H9 (cell line): ENCODE results near the gene DNAJC9. TPM values are rescaled to one million over a fixed set of nuclear protein-coding genes. Genes with fewer than 3 reads are reported as not detected.

Experiments used
- DNase-seq: peaks from one replicate; pipeline ENCODE4 v3.0.0-alpha.2; 2017
- H2AFZ ChIP-seq: one replicate; pipeline ENCODE4 v1.6.1; 2013; ENCODE audit warnings: mild to moderate bottlenecking, low read length, control low read depth, moderate library complexity
- H2AK5ac ChIP-seq: 2 replicates; pipeline ENCODE4 v1.6.1; 2013; ENCODE audit warnings: low read length, control low read depth, mixed read lengths; ENCODE audit not compliant: insufficient read length
- H2BK120ac ChIP-seq: one replicate; pipeline ENCODE4 v1.6.1; 2013; ENCODE audit warnings: low read depth, mild to moderate bottlenecking, low read length, control low read depth, inconsistent platforms; ENCODE audit not compliant: poor library complexity, severe bottlenecking
- H2BK12ac ChIP-seq: 2 replicates; pipeline ENCODE4 v1.6.1; 2013; ENCODE audit warnings: low read length, control low read depth, mixed read lengths, low read depth; ENCODE audit not compliant: insufficient read length
- H2BK15ac ChIP-seq: 2 replicates; pipeline ENCODE4 v1.6.1; 2013; ENCODE audit warnings: low read depth, low read length, control low read depth
- H2BK20ac ChIP-seq: one replicate; pipeline ENCODE4 v1.6.1; 2013; ENCODE audit warnings: low read depth, mild to moderate bottlenecking, low read length, control low read depth, inconsistent platforms; ENCODE audit not compliant: poor library complexity, severe bottlenecking
- H2BK5ac ChIP-seq: 2 replicates; pipeline ENCODE4 v1.6.1; 2013; ENCODE audit warnings: low read length, control low read depth, mixed read lengths; ENCODE audit not compliant: insufficient read length
- H3K14ac ChIP-seq: 2 replicates; pipeline ENCODE4 v1.6.1; 2013; ENCODE audit warnings: low read length, control low read depth; ENCODE audit not compliant: insufficient read depth
- H3K18ac ChIP-seq: 2 replicates; pipeline ENCODE4 v1.6.1; 2013; ENCODE audit warnings: low read depth, mild to moderate bottlenecking, mixed read lengths, low read length, control low read depth; ENCODE audit not compliant: insufficient read length
- H3K23ac ChIP-seq: 2 replicates; pipeline ENCODE4 v1.6.1; 2013; ENCODE audit warnings: low read length, control low read depth, mixed read lengths, low read depth; ENCODE audit not compliant: insufficient read length
- H3K23me2 ChIP-seq: 2 replicates; pipeline ENCODE4 v1.6.1; 2013; ENCODE audit warnings: low read depth, mild to moderate bottlenecking, mixed read lengths, low read length, control low read depth; ENCODE audit not compliant: insufficient read length, poor library complexity, severe bottlenecking
- H3K27ac ChIP-seq: 2 replicates; pipeline ENCODE4 v1.5.1; 2013; ENCODE audit warnings: low read length, control low read depth, mixed read lengths, low read depth; ENCODE audit not compliant: insufficient read length
- H3K27me3 ChIP-seq: 2 replicates; pipeline ENCODE4 v1.6.1; 2013; ENCODE audit warnings: low read length, control low read depth, inconsistent platforms; ENCODE audit not compliant: insufficient read depth
- H3K4ac ChIP-seq: 2 replicates; pipeline ENCODE4 v1.6.1; 2013; ENCODE audit warnings: low read depth, mild to moderate bottlenecking, control low read depth, inconsistent platforms, low read length, moderate library complexity
- H3K4me1 ChIP-seq: 2 replicates; pipeline ENCODE4 v1.6.1; 2013; ENCODE audit warnings: low read length, control low read depth, inconsistent platforms; ENCODE audit not compliant: insufficient read depth
- H3K4me2 ChIP-seq: 2 replicates; pipeline ENCODE4 v1.6.1; 2013; ENCODE audit warnings: low read length, control low read depth, mixed read lengths; ENCODE audit not compliant: insufficient read length, insufficient read depth
- H3K56ac ChIP-seq: 2 replicates; pipeline ENCODE4 v1.6.1; 2013; ENCODE audit warnings: low read depth, mild to moderate bottlenecking, mixed read lengths, low read length, control low read depth; ENCODE audit not compliant: insufficient read length
- H3K79me1 ChIP-seq: 2 replicates; pipeline ENCODE4 v1.6.1; 2013; ENCODE audit warnings: low read depth, mild to moderate bottlenecking, moderate library complexity, low read length, control low read depth, inconsistent platforms; ENCODE audit not compliant: insufficient read depth, poor library complexity, severe bottlenecking
- H3K79me2 ChIP-seq: 2 replicates; pipeline ENCODE4 v1.6.1; 2013; ENCODE audit warnings: low read length, control low read depth, inconsistent platforms; ENCODE audit not compliant: insufficient read depth
- H3K9ac ChIP-seq: 2 replicates; pipeline ENCODE4 v1.6.1; 2013; ENCODE audit warnings: low read length, control low read depth, mixed read lengths; ENCODE audit not compliant: insufficient read length; ENCODE audit errors: extremely low read depth
- H3K9me3 ChIP-seq: one replicate; pipeline ENCODE4 v1.6.1; 2013; ENCODE audit warnings: low read depth, low read length, inconsistent platforms; ENCODE audit not compliant: control insufficient read depth
- H3T11ph ChIP-seq: one replicate; pipeline ENCODE4 v1.6.1; 2013; ENCODE audit warnings: mild to moderate bottlenecking, low read length, control low read depth, inconsistent platforms
- H4K20me1 ChIP-seq: one replicate; pipeline ENCODE4 v1.6.1; 2013; ENCODE audit not compliant: control insufficient read depth, insufficient read length, insufficient read depth
- H4K5ac ChIP-seq: 2 replicates; pipeline ENCODE4 v1.6.1; 2013; ENCODE audit warnings: low read depth, mild to moderate bottlenecking, mixed read lengths, low read length, control low read depth; ENCODE audit not compliant: insufficient read length
- H4K8ac ChIP-seq: replicated peaks from 2 replicates; pipeline ENCODE4 v1.6.1; 2013; ENCODE audit warnings: low read length, control low read depth, mixed read lengths, low read depth; ENCODE audit not compliant: insufficient read length
- H4K91ac ChIP-seq: 2 replicates; pipeline ENCODE4 v1.6.1; 2013; ENCODE audit warnings: low read depth, mild to moderate bottlenecking, moderate library complexity, mixed read lengths, low read length, control low read depth; ENCODE audit not compliant: insufficient read length
- H3K27ac Mint-ChIP-seq, 3 experiments: 2 replicates in 2 of 3; 3 replicates in 1 of 3; pipeline ENCODE4 v1.8.0; 2020 to 2021; ENCODE audit warnings: mixed read lengths in 3 of 3, mild to moderate bottlenecking in 1 of 3, moderate library complexity in 1 of 3
- H3K27me3 Mint-ChIP-seq: 2 replicates; pipeline ENCODE4 v1.8.0; 2021; ENCODE audit warnings: low read depth, mild to moderate bottlenecking, moderate library complexity, mixed read lengths
- H3K36me3 Mint-ChIP-seq, 3 experiments: 2 replicates in 2 of 3; 3 replicates in 1 of 3; pipeline ENCODE4 v1.8.0; 2020 to 2021; ENCODE audit warnings: low read depth in 3 of 3, mixed read lengths in 3 of 3; ENCODE audit not compliant: insufficient read depth in 1 of 3
- H3K4me1 Mint-ChIP-seq, 2 experiments: 2 replicates each; pipeline ENCODE4 v1.8.0; 2020; ENCODE audit warnings: mixed read lengths in 2 of 2
- H3K4me3 Mint-ChIP-seq, 2 experiments: 2 replicates in 1 of 2; 3 replicates in 1 of 2; pipeline ENCODE4 v1.8.0; 2020 to 2021; ENCODE audit warnings: mild to moderate bottlenecking in 2 of 2, mixed read lengths in 2 of 2, moderate library complexity in 1 of 2
- H3K9me3 Mint-ChIP-seq, 2 experiments: 2 replicates in 1 of 2; 3 replicates in 1 of 2; pipeline ENCODE4 v1.8.0; 2020; ENCODE audit warnings: mild to moderate bottlenecking in 2 of 2, mixed read lengths in 2 of 2, moderate library complexity in 1 of 2
- total RNA-seq: library from RNA; stranded (reverse); gene quantifications from 2 replicates; pipeline ENCODE4 v1.2.1, GENCODE V29; 2021
- TF ChIP-seq, protein P1 (sequence below): fragments of 200-600 bp; sonication (generic); conservative IDR thresholded peaks from 3 replicates; pipeline ENCODE4 v1.8.0; 2021; ENCODE audit warnings: antibody characterized with exemption, mild to moderate bottlenecking

The DNAJC9 gene
- total RNA-seq, 1 experiment from 2014 or later = 45.7 TPM

GRCh38 chr10:73219384-73219783, 27.7 kb downstream of the DNAJC9 start:
- Histone ChIP-seq H3K23me2 (no peaks in the 10 kb centered on the region), H2BK20ac (no peak overlapping the region), H4K20me1 (no peaks in the 10 kb centered on the region), H3K9me3 (no peaks in the 10 kb centered on the region), H2AK5ac (no peak overlapping the region), H3K56ac (no peak overlapping the region), H3K18ac (no peak overlapping the region), H4K5ac (no peak overlapping the region), H2BK15ac (no peak overlapping the region), H3T11ph (no peak overlapping the region), H3K4ac (no peak overlapping the region), H4K8ac (no peak overlapping the region), H3K27me3 (no peaks in the 10 kb centered on the region), H3K79me2 (no peaks in the 10 kb centered on the region; the same call in 1 of the 2 replicates), H3K14ac (no peak overlapping the region), H3K23ac (no peak overlapping the region), H3K4me2 (no peak overlapping the region), H3K27ac (no peak overlapping the region), H2BK5ac (no peak overlapping the region), H2AFZ (no peak overlapping the region), H3K4me1 (no peaks in the 10 kb centered on the region), H3K79me1 (no peaks in the 10 kb centered on the region), H4K91ac (no peak overlapping the region), H2BK120ac (no peak overlapping the region), H3K9ac (no peak overlapping the region), H2BK12ac (no peak overlapping the region)
- Mint-ChIP-seq H3K4me1 (no peaks in the 10 kb centered on the region), H3K9me3 (no peaks in the 10 kb centered on the region), H3K4me3 (no peak overlapping the region), H3K27me3 (no peaks in the 10 kb centered on the region), H3K27ac (no peak overlapping the region), H3K36me3 (peaks cover 0 to 11% (median 10%) of the 10 kb centered on the region in 3 experiments; a peak in 5 of 7 replicates)
- DNase-seq = no peak
- TF ChIP-seq, protein P1, sequence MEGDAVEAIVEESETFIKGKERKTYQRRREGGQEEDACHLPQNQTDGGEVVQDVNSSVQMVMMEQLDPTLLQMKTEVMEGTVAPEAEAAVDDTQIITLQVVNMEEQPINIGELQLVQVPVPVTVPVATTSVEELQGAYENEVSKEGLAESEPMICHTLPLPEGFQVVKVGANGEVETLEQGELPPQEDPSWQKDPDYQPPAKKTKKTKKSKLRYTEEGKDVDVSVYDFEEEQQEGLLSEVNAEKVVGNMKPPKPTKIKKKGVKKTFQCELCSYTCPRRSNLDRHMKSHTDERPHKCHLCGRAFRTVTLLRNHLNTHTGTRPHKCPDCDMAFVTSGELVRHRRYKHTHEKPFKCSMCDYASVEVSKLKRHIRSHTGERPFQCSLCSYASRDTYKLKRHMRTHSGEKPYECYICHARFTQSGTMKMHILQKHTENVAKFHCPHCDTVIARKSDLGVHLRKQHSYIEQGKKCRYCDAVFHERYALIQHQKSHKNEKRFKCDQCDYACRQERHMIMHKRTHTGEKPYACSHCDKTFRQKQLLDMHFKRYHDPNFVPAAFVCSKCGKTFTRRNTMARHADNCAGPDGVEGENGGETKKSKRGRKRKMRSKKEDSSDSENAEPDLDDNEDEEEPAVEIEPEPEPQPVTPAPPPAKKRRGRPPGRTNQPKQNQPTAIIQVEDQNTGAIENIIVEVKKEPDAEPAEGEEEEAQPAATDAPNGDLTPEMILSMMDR = no peak
